BLaER1 (cell line): ENCODE measurements around the gene FOXA2.
A peak's percentile ranks its signal among the peaks of the same experiment; 100 is the strongest.

Source experiments
- H3K27ac ChIP-seq: shearing (Covaris generic); formaldehyde crosslinking; 2 replicates; pipeline ENCODE4 v1.8.1; 2022
- H3K27me3 ChIP-seq: shearing (Covaris generic); formaldehyde crosslinking; 2 replicates; pipeline ENCODE4 v1.8.1; 2022
- H3K36me3 ChIP-seq: shearing (Covaris generic); formaldehyde crosslinking; 2 replicates; pipeline ENCODE4 v1.8.1; 2022
- H3K4me1 ChIP-seq: shearing (Covaris generic); formaldehyde crosslinking; 2 replicates; pipeline ENCODE4 v1.8.1; 2022
- H3K4me2 ChIP-seq: shearing (Covaris generic); formaldehyde crosslinking; 2 replicates; pipeline ENCODE4 v1.8.1; 2022
- H3K4me3 ChIP-seq: shearing (Covaris generic); formaldehyde crosslinking; 2 replicates; pipeline ENCODE4 v1.8.1; 2022
- H3K9ac ChIP-seq: shearing (Covaris generic); formaldehyde crosslinking; 2 replicates; pipeline ENCODE4 v1.8.1; 2022
- H3K9me3 ChIP-seq: shearing (Covaris generic); formaldehyde crosslinking; 2 replicates; pipeline ENCODE4 v1.8.1; 2022
- H4K20me1 ChIP-seq: shearing (Covaris generic); formaldehyde crosslinking; 2 replicates; pipeline ENCODE4 v1.8.1; 2022
- Cebpa-rat ChIP-seq: shearing (Covaris generic); IDR thresholded peaks from 2 replicates; pipeline ENCODE4 v1.8.1; 2022

Gene FOXA2

GRCh38 chr20:22584922-22585785 lies 782 bp upstream of the FOXA2 start:
- no peak for TF ChIP-seq Cebpa-rat
- H3K27ac ChIP-seq, result no peak overlapping the region
- H3K36me3 ChIP-seq, result peaks cover 11% of the 10 kb centered on the region
- H3K4me1 ChIP-seq, result no peaks in the 10 kb centered on the region
- no peak overlapping the region for H3K4me2 ChIP-seq
- H4K20me1 ChIP-seq, result no peaks in the 10 kb centered on the region
- H3K9me3 ChIP-seq, result peaks cover 47% of the 10 kb centered on the region
- H3K4me3 ChIP-seq, result peak overlapping the region; percentile 18; the same call in 1 of the 2 replicates
- H3K27me3 ChIP-seq, result peaks cover 77% of the 10 kb centered on the region
- H3K9ac ChIP-seq, result no peak overlapping the region

DNA sequence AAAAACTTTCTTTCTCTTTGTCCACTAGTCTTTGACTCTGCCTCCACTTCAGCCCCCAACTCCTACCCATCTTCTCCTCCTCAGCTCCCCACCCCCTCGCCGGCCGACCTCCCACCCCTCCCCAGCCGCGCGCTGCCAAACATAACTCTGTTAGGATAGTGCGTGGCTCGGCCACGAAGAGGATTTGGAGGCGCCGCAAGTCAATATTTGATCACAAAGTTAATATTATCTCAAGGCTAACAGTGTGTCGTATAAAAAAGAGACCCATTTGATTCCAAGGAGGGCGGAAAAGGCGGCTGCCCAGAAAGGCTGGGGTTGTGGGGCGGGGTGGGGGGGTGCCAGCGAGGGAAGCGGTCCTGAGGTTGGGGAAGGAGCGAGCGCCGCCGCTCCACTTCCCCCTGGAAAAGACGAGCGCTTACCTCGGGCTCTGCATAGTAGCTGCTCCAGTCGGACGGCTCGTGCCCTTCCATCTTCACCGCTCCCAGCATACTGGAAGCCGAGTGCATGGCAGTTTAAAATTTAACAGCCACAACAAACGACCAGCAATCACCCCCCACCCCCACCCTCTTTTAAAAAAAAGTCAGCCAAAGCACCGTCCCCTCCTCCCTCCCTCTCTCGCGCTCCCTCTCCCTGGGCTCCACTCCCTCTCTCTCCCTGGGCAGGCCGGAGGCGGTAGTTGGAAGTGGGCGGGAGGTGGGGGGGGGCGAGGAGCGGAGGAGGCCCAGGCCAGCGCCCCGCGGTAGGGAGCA lies 425 bp downstream of the FOXA2 start:
- H3K4me1 ChIP-seq, result no peaks in the 10 kb centered on the region
- TF ChIP-seq Cebpa-rat, result no peak
- H3K4me2 ChIP-seq, result peak overlapping the region; percentile 68
- H3K4me3 ChIP-seq, result peak overlapping the region; percentile 55
- H3K36me3 ChIP-seq, result peaks cover 11% of the 10 kb centered on the region
- H3K9me3 ChIP-seq, result peaks cover 58% of the 10 kb centered on the region
- H4K20me1 ChIP-seq, result no peaks in the 10 kb centered on the region
- H3K27me3 ChIP-seq, result peaks cover 85% of the 10 kb centered on the region
- H3K9ac ChIP-seq, result no peak overlapping the region
- no peak overlapping the region for H3K27ac ChIP-seq

- Histone ChIP-seq H3K27me3 (peaks cover 93% of the 10 kb centered on the region), H3K9me3 (peaks cover 66% of the 10 kb centered on the region), H3K4me2 (peak overlapping the region; percentile 68)
These were observed 1.2 kb downstream of the FOXA2 start for GRCh38 chr20:22582964-22583772.

GRCh38 chr20:22582386-22582963 lies 1.9 kb downstream of the FOXA2 start:
- H3K4me3 ChIP-seq, result peak overlapping the region; percentile 55
- H3K4me2 ChIP-seq, result no peak overlapping the region
- H3K9ac ChIP-seq, result no peak overlapping the region
- peaks cover 99% of the 10 kb centered on the region for H3K27me3 ChIP-seq
- H3K9me3 ChIP-seq, result peaks cover 73% of the 10 kb centered on the region
- H3K27ac ChIP-seq, result no peak overlapping the region
- no peaks in the 10 kb centered on the region for H3K4me1 ChIP-seq
- H3K36me3 ChIP-seq, result peaks cover 20% of the 10 kb centered on the region
- no peaks in the 10 kb centered on the region for H4K20me1 ChIP-seq
- TF ChIP-seq Cebpa-rat, result no peak

More at GRCh38 chr20:22582964-22583772, 1.2 kb downstream of the FOXA2 start:
- Histone ChIP-seq H3K4me1 (no peaks in the 10 kb centered on the region), H3K36me3 (peaks cover 13% of the 10 kb centered on the region), H3K4me3 (peak overlapping the region; percentile 55), H3K9ac (no peak overlapping the region), H3K27ac (no peak overlapping the region), H4K20me1 (no peaks in the 10 kb centered on the region)
- TF ChIP-seq Cebpa-rat, result no peak

- Histone ChIP-seq H3K27me3 (peaks cover 99% of the 10 kb centered on the region), H3K27ac (no peak overlapping the region), H3K9ac (no peak overlapping the region), H3K4me3 (peak overlapping the region; percentile 55), H3K4me1 (peaks cover 5% of the 10 kb centered on the region; the same call in 1 of the 2 replicates), H4K20me1 (no peaks in the 10 kb centered on the region), H3K4me2 (no peak overlapping the region), H3K36me3 (peaks cover 20% of the 10 kb centered on the region), H3K9me3 (peaks cover 78% of the 10 kb centered on the region)
- TF ChIP-seq Cebpa-rat, result no peak
These were observed 2.7 kb downstream of the FOXA2 start for GRCh38 chr20:22581437-22582385.

GRCh38 chr20:22579711-22580697 lies 4.4 kb downstream of the FOXA2 start:
- H3K36me3 ChIP-seq, result peaks cover 20% of the 10 kb centered on the region
- H3K4me2 ChIP-seq, result no peak overlapping the region
- no peak for TF ChIP-seq Cebpa-rat
- no peak overlapping the region for H3K4me3 ChIP-seq
- no peak overlapping the region for H3K9ac ChIP-seq
- peaks cover 88% of the 10 kb centered on the region for H3K27me3 ChIP-seq
- no peak overlapping the region for H3K27ac ChIP-seq
- peaks cover 66% of the 10 kb centered on the region for H3K9me3 ChIP-seq
- no peaks in the 10 kb centered on the region for H4K20me1 ChIP-seq
- peaks cover 22% of the 10 kb centered on the region for H3K4me1 ChIP-seq

DNA sequence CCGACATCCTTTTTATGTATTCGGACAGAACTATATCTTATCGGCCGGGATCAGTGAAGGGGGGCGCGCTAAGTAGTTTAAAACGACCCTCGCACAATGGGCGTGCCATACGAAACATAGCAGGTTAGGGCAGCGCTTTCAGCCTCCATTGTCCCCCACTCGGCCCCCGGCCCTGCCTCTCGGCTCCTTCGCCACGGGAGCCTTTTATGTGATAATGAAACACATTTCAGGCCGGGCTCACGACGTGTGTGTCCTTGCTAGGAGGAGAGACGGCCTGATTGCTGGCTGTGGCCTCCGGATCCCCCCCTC lies 5.3 kb downstream of the FOXA2 start:
- no peak for TF ChIP-seq Cebpa-rat
- Histone ChIP-seq H3K27me3 (peaks cover 79% of the 10 kb centered on the region), H3K9me3 (peaks cover 61% of the 10 kb centered on the region), H3K4me2 (no peak overlapping the region), H3K36me3 (peaks cover 20% of the 10 kb centered on the region), H3K9ac (no peak overlapping the region), H3K4me1 (peaks cover 31% of the 10 kb centered on the region), H3K4me3 (no peak overlapping the region), H3K27ac (no peak overlapping the region), H4K20me1 (no peaks in the 10 kb centered on the region)
